Tibial nerve (tissue), 4 donors: ENCODE data around the gene C11orf86. TPM values are rescaled to one million over a fixed set of nuclear protein-coding genes. Genes with fewer than 3 reads are reported as not detected.

ENCODE experiments used
- DNase-seq, 2 donors: peaks; one replicate each; pipeline ENCODE4 v3.0.0-alpha.2; 2019; ENCODE audit warnings: low spot score in 2 of 2
- H3K27ac ChIP-seq, 4 donors: fragments of 200-600 bp; sonication (generic) in 3 of 4; one replicate each; pipeline ENCODE4 v1.5.1; 2017 to 2019; ENCODE audit warnings: mild to moderate bottlenecking in 1 of 4
- H3K27me3 ChIP-seq, 2 donors: fragments of 200-600 bp; sonication (generic) in 1 of 2; one replicate each; pipeline versions ENCODE4 v1.5.1 to v1.6.0; 2017 to 2019
- H3K36me3 ChIP-seq, 3 donors: fragments of 200-600 bp; sonication (generic); one replicate each; pipeline ENCODE4 v1.5.1; 2018 to 2019
- H3K4me1 ChIP-seq, 4 donors: fragments of 200-600 bp; sonication (generic) in 3 of 4; one replicate each; pipeline ENCODE4 v1.5.1; 2017 to 2019
- H3K4me3 ChIP-seq, 4 donors: fragments of 200-600 bp; sonication (generic) in 3 of 4; one replicate each; pipeline ENCODE4 v1.5.1; 2017 to 2019; ENCODE audit warnings: mild to moderate bottlenecking in 1 of 4, moderate library complexity in 1 of 4
- H3K9me3 ChIP-seq, 4 donors: fragments of 200-600 bp; sonication (generic) in 3 of 4; one replicate each; pipeline ENCODE4 v1.5.1; 2017 to 2019
- EP300 ChIP-seq, 2 donors: sonication (generic); formaldehyde crosslinking; IDR thresholded peaks; one replicate each; pipeline ENCODE4 v1.6.1; 2017; ENCODE audit warnings: antibody characterized with exemption in 2 of 2, mild to moderate bottlenecking in 1 of 2
- POLR2A ChIP-seq, 2 donors: fragments of 450-650 bp; IDR thresholded peaks; one replicate each; pipeline ENCODE4 v1.6.1; 2017; ENCODE audit warnings: antibody characterized with exemption in 2 of 2, mild to moderate bottlenecking in 2 of 2, moderate library complexity in 2 of 2
- WGBS, 2 donors: methylation state at CpG; one replicate each; pipeline ENCODE4 v1.1.5; 2018; 5-methylcytosine and 5-hydroxymethylcytosine counted together
- total RNA-seq, 4 donors: library from RNA; depleted of rRNA; stranded (reverse); fragments of >200 nt; gene quantifications; one replicate each; pipeline ENCODE4 v1.1.0, GENCODE V29; 2016
- TF ChIP-seq, protein P1 (sequence below), 5 experiments: fragments of 200-600 bp in 3 of 5; fragments of 450-650 bp in 2 of 5; sonication (generic) in 3 of 5; IDR thresholded peaks; one replicate each; pipeline ENCODE4 v1.5.1; 2016 to 2019; ENCODE audit warnings: antibody characterized with exemption in 5 of 5, mild to moderate bottlenecking in 3 of 5, moderate library complexity in 2 of 5

C11orf86 gene
- total RNA-seq, 4 donors from 2014 or later: not detected

DNA sequence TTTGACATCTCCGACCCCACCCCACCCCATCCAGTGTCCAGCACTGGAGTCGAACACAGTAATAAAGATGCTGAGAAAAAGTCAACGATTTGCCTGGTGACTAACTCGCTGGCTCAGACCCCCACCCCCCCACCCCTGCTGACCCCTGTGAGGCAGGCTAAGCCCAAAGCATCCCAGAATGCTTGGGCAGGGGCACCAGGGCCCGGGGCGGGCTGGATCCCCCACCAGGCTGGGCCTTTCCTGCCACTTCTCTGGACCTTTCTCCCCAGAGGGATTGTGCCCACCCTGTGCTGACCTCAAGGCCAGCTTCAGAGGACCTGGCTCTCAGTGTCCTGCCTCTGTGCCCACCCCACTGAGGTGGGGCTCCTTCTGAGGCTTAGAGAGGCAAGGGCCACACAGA lies 1.8 kb downstream of the C11orf86 start:
- Histone ChIP-seq H3K36me3 (no peaks in the 10 kb centered on the region), H3K27ac (no peak overlapping the region), H3K27me3 (no peaks in the 10 kb centered on the region), H3K9me3 (peaks cover 0 to 14% (median 0%) of the 10 kb centered on the region in 4 donors), H3K4me3 (no peak overlapping the region), H3K4me1 (peaks cover 0 to 8% (median 3%) of the 10 kb centered on the region in 4 donors)
- TF ChIP-seq POLR2A (IDR thresholded peaks at IDR 0.05) (no peak), EP300 (IDR thresholded peaks at IDR 0.05) (no peak)
- TF ChIP-seq, protein P1, sequence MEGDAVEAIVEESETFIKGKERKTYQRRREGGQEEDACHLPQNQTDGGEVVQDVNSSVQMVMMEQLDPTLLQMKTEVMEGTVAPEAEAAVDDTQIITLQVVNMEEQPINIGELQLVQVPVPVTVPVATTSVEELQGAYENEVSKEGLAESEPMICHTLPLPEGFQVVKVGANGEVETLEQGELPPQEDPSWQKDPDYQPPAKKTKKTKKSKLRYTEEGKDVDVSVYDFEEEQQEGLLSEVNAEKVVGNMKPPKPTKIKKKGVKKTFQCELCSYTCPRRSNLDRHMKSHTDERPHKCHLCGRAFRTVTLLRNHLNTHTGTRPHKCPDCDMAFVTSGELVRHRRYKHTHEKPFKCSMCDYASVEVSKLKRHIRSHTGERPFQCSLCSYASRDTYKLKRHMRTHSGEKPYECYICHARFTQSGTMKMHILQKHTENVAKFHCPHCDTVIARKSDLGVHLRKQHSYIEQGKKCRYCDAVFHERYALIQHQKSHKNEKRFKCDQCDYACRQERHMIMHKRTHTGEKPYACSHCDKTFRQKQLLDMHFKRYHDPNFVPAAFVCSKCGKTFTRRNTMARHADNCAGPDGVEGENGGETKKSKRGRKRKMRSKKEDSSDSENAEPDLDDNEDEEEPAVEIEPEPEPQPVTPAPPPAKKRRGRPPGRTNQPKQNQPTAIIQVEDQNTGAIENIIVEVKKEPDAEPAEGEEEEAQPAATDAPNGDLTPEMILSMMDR (IDR thresholded peaks at IDR 0.05): no peak
- 75 to 96% methylated on average over 4 to 6 of the region's 6 CpGs for WGBS, 2 donors
- DNase-seq: no peak

DNA sequence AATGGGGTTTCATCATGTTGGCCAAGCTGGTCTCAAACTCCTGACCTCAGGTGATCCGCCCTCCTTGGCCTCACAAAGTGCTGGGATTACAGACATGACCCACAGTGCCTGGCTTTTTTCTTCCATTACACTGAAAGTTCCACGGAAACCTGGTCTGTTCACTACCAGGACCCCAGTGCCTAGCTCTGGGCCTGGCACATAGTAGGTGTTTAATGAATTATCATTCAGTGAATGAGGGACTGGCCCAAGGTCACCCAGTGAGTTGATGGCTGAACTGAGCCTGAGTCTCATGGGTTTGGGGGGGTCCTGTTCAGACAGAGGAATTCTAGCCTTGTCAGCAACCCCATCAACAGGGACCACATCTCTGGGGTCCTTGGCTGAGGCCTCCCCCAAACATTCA lies 3.1 kb downstream of the C11orf86 start:
- no peak overlapping the region for H3K4me3 ChIP-seq
- WGBS, 2 donors: 94 to 96% methylated on average over 2 of the region's 2 CpGs
- no peak overlapping the region for H3K27ac ChIP-seq
- no peak for DNase-seq
- H3K36me3 ChIP-seq: no peaks in the 10 kb centered on the region
- H3K9me3 ChIP-seq: peaks cover 0 to 14% (median 0%) of the 10 kb centered on the region in 4 donors
- TF ChIP-seq EP300 (IDR thresholded peaks at IDR 0.05): no peak
- TF ChIP-seq, protein P1 (IDR thresholded peaks at IDR 0.05): no peak
- TF ChIP-seq POLR2A (IDR thresholded peaks at IDR 0.05): no peak
- peaks cover 0 to 12% (median 3%) of the 10 kb centered on the region in 4 donors for H3K4me1 ChIP-seq
- H3K27me3 ChIP-seq: no peaks in the 10 kb centered on the region

DNA sequence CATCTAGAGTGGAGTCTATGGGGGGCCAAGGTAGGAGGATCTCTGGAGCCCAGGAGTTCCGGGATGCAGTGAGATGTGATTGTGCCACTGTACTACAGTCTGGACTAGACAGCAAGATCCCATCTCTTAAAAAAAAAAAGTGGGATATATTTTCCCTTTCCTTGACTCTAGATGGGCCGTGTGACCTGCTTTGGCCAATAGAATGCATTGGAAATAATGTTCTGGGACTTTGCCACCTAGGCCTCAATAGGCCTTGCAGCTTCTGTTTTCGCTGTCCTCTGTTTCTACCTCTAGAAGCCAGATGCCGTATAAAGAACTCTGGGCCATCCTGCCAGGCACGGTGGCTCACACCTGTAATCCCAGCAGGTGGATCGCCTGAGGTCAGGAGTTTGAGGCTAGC lies 3.6 kb downstream of the C11orf86 start:
- 91 to 96% methylated on average over 6 of the region's 6 CpGs for WGBS, 2 donors
- Histone ChIP-seq H3K27ac (no peak overlapping the region), H3K4me1 (peaks cover 0 to 12% (median 3%) of the 10 kb centered on the region in 4 donors), H3K9me3 (peaks cover 0 to 14% (median 0%) of the 10 kb centered on the region in 4 donors), H3K4me3 (no peak overlapping the region), H3K36me3 (no peaks in the 10 kb centered on the region), H3K27me3 (no peaks in the 10 kb centered on the region)
- DNase-seq: no peak
- TF ChIP-seq POLR2A (IDR thresholded peaks at IDR 0.05) (no peak), EP300 (IDR thresholded peaks at IDR 0.05) (no peak)
- TF ChIP-seq, protein P1 (IDR thresholded peaks at IDR 0.05): no peak

DNA sequence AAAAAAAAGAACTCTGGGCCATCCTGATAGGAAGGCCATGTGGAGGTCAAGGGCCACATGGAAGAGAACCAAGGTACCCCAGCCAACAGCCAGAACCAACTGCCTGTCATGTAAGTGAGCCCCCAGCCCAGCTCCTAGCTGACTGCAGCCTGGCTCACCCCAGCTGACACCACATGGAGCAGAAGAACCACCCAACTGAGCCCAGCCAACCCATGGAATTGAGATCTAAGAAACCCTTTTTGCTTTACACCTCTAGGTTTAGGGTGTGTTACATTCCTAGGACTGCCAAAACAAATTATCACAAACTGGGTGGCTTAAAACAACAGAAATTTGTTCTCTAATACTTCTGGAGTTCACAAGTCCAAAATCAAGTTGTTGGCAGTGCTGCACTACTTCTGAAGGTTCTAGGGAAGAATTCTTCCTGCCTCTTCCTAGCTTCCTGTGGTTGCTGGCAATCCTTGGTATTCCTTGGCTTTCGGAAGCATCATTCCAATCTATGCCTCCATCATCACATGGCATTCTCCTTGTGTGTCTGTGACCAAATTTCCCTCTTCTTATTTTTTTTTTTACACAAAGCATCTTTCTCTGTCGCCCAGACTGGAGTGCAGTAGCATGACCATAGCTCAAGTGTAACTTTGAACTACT lies 4.4 kb downstream of the C11orf86 start:
- Histone ChIP-seq H3K27ac (no peak overlapping the region), H3K4me3 (no peak overlapping the region), H3K27me3 (no peaks in the 10 kb centered on the region), H3K4me1 (peaks cover 0 to 12% (median 3%) of the 10 kb centered on the region in 4 donors), H3K9me3 (peaks cover 0 to 14% (median 0%) of the 10 kb centered on the region in 4 donors), H3K36me3 (no peaks in the 10 kb centered on the region)
- DNase-seq: no peak
- TF ChIP-seq, protein P1 (IDR thresholded peaks at IDR 0.05): no peak
- TF ChIP-seq POLR2A (IDR thresholded peaks at IDR 0.05): no peak
- TF ChIP-seq EP300 (IDR thresholded peaks at IDR 0.05): no peak
- 93 to 97% methylated on average over 2 of the region's 2 CpGs for WGBS, 2 donors

DNA sequence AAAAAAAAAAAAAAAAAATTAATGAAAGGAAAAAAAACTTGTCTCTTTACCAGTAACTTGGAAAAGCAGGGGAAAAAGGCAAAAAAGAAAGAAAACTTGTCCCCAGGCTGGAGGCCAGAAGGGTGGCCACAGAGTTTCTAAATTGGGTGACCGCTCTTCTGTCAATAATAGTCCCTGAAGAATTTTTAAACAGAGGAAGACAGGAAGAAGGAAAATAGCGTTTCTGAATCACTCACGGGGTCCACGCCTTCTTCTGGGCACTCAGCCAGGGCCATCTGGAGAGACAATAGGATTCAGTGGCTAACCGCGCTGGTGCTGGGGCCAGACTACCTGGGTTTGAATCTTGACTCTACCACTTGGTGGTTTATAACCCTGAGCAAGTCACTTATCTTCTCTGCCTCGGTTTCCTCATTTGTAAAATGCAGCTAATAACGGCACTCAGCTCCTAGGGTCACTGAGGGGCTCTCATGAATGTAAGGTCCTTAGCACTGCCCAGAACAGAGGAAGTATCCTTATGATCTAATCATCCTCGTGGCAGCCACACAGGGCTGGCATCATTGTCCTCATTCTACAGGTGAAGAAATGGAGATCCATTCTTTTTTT lies 7.0 kb downstream of the C11orf86 start:
- H3K4me1 ChIP-seq: peaks cover 0 to 12% (median 3%) of the 10 kb centered on the region in 4 donors
- DNase-seq: peak; percentile 83 to 91
- TF ChIP-seq EP300 (IDR thresholded peaks at IDR 0.05): peak in 1 of 2 donors; percentile 33
- TF ChIP-seq, protein P1 (IDR thresholded peaks at IDR 0.05): no peak
- no peak overlapping the region for H3K4me3 ChIP-seq
- peaks cover 0 to 14% (median 0%) of the 10 kb centered on the region in 4 donors for H3K9me3 ChIP-seq
- H3K36me3 ChIP-seq: no peaks in the 10 kb centered on the region
- WGBS, 2 donors: 14 to 16% methylated on average over 9 of the region's 9 CpGs
- no peaks in the 10 kb centered on the region for H3K27me3 ChIP-seq
- no peak overlapping the region for H3K27ac ChIP-seq
